HepG2 (cell line): ENCODE measurements around the gene NAGS. TPM values are rescaled to one million over a fixed set of nuclear protein-coding genes. Genes with fewer than 3 reads are reported as not detected.

Experiments
- JARID2 ChIP-seq: sonication (generic); formaldehyde crosslinking; IDR thresholded peaks from 2 replicates; pipeline ENCODE4 v1.8.1; 2023; ENCODE audit warnings: missing genetic modification reagents, inconsistent platforms; ENCODE audit not compliant: insufficient replicate concordance
- JUND ChIP-seq: sonication (generic); formaldehyde crosslinking; IDR thresholded peaks from 2 replicates; pipeline ENCODE4 v1.8.0; 2022; ENCODE audit warnings: mild to moderate bottlenecking, missing genetic modification reagents
- NFKB2 ChIP-seq: sonication (generic); formaldehyde crosslinking; IDR thresholded peaks from 2 replicates; pipeline ENCODE4 v1.4.0; 2020; ENCODE audit warnings: missing genetic modification reagents, borderline replicate concordance
- POLR2A ChIP-seq, 2 experiments: IDR thresholded peaks; 2 replicates each; pipeline ENCODE4 v1.6.1; 2011; ENCODE audit warnings: low read depth in 2 of 2, low read length in 2 of 2, mild to moderate bottlenecking in 1 of 2, moderate library complexity in 1 of 2; ENCODE audit not compliant: insufficient read depth in 1 of 2
- SMAD1 ChIP-seq: sonication (generic); formaldehyde crosslinking; IDR thresholded peaks from 2 replicates; pipeline ENCODE4 v1.4.0; 2020; ENCODE audit warnings: missing genetic modification reagents, low read depth, mild to moderate bottlenecking, borderline replicate concordance
- SRSF1 ChIP-seq: fragments of 200-400 bp; formaldehyde crosslinking; optimal IDR thresholded peaks from 2 replicates; pipeline ENCODE3; 2017; ENCODE audit warnings: mild to moderate bottlenecking, low read depth, low read length, moderate library complexity
- SRSF4 ChIP-seq: fragments of 200-400 bp; formaldehyde crosslinking; IDR thresholded peaks from one replicate; pipeline ENCODE4 v1.6.1; 2018; ENCODE audit warnings: mild to moderate bottlenecking, low read depth, low read length, moderate library complexity; ENCODE audit not compliant: poor library complexity, severe bottlenecking
- ZBTB26 ChIP-seq: IDR thresholded peaks from 2 replicates; pipeline ENCODE4 v1.6.1; 2016; ENCODE audit warnings: missing compliant biosample characterization, missing genetic modification reagents, borderline replicate concordance
- ZNF232 ChIP-seq: sonication (generic); formaldehyde crosslinking; IDR thresholded peaks from 2 replicates; pipeline ENCODE4 v1.4.0; 2020; ENCODE audit warnings: missing genetic modification reagents, borderline replicate concordance
- ZNF318 ChIP-seq: sonication (generic); formaldehyde crosslinking; IDR thresholded peaks from 2 replicates; pipeline ENCODE4 v1.4.0; 2020; ENCODE audit warnings: mild to moderate bottlenecking, missing genetic modification reagents
- ZNF546 ChIP-seq: sonication (generic); formaldehyde crosslinking; conservative IDR thresholded peaks from 2 replicates; pipeline ENCODE4 v1.8.1; 2023; ENCODE audit warnings: mild to moderate bottlenecking, missing genetic modification reagents
- polyA plus RNA-seq, 8 experiments: library from polyadenylated mRNA; depleted of rRNA in 3 of 8; stranded (reverse) in 7 of 8; unstranded in 1 of 8; fragments of >200 nt; fragmentation: Illumina TruSeq in 4 of 8; extraction: Trizol in 4 of 8; gene quantifications; 2 replicates each; pipeline versions ENCODE4 v1.2.1 to v1.2.3, GENCODE V29; 2011 to 2016; ENCODE audit warnings: low read depth in 4 of 8, missing spikeins in 1 of 8, mixed read lengths in 1 of 8; ENCODE audit not compliant: insufficient read depth in 1 of 8
- total RNA-seq, 5 experiments: library from RNA; depleted of rRNA; stranded (reverse); fragments of >200 nt; fragmentation: Illumina TruSeq; extraction: Trizol; gene quantifications; 2 replicates each; pipeline ENCODE4 v1.2.3, GENCODE V29; 2016; ENCODE audit warnings: low read depth in 1 of 5
- TF ChIP-seq, protein P1 (sequence below): sonication (generic); formaldehyde crosslinking; conservative IDR thresholded peaks from 2 replicates; pipeline ENCODE4 v1.4.0; 2020; ENCODE audit warnings: missing genetic modification reagents
- TF ChIP-seq, protein P2 (sequence below): IDR thresholded peaks from 2 replicates; pipeline ENCODE4 v1.6.1; 2016
- TF ChIP-seq, protein P3 (sequence below): IDR thresholded peaks from 2 replicates; pipeline ENCODE4 v1.6.1; 2012; ENCODE audit warnings: low read depth, low read length, improper control_type of control experiment

The NAGS gene
- total and polyA plus RNA-seq, 2 of the 13 experiments (the other 11 are each of a cell fraction or from before 2014, with no cell fraction given) = 4.3 to 5.1 TPM

- TF ChIP-seq ZNF318 (CRISPR knock-in tag) (no peak), ZNF546 (CRISPR knock-in tag) (no peak), JARID2 (CRISPR knock-in tag) (no peak), SMAD1 (no peak), ZBTB26 (CRISPR knock-in tag) (0 out of 2 replicates have a peak, but pooled peaks have one; percentile 1), JUND (no peak), ZNF232 (CRISPR knock-in tag) (no peak), POLR2A (IDR thresholded peaks at IDR 0.05; ENCODE audit: insufficient read depth in 1 of 2, low read depth in 2 of 2, low read length in 2 of 2) (peak in 1 of 2 experiments; percentile 53; a peak in 1 of 4 replicates), SRSF1 (peak; percentile 49), NFKB2 (CRISPR knock-in tag) (no peak), SRSF4 (no peak)
- TF ChIP-seq, protein P1, sequence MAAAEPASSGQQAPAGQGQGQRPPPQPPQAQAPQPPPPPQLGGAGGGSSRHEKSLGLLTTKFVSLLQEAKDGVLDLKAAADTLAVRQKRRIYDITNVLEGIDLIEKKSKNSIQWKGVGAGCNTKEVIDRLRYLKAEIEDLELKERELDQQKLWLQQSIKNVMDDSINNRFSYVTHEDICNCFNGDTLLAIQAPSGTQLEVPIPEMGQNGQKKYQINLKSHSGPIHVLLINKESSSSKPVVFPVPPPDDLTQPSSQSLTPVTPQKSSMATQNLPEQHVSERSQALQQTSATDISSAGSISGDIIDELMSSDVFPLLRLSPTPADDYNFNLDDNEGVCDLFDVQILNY = no peak
- TF ChIP-seq, protein P2, sequence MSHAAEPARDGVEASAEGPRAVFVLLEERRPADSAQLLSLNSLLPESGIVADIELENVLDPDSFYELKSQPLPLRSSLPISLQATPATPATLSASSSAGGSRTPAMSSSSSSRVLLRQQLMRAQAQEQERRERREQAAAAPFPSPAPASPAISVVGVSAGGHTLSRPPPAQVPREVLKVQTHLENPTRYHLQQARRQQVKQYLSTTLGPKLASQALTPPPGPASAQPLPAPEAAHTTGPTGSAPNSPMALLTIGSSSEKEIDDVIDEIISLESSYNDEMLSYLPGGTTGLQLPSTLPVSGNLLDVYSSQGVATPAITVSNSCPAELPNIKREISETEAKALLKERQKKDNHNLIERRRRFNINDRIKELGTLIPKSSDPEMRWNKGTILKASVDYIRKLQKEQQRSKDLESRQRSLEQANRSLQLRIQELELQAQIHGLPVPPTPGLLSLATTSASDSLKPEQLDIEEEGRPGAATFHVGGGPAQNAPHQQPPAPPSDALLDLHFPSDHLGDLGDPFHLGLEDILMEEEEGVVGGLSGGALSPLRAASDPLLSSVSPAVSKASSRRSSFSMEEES = peak; percentile 55
- TF ChIP-seq, protein P3, sequence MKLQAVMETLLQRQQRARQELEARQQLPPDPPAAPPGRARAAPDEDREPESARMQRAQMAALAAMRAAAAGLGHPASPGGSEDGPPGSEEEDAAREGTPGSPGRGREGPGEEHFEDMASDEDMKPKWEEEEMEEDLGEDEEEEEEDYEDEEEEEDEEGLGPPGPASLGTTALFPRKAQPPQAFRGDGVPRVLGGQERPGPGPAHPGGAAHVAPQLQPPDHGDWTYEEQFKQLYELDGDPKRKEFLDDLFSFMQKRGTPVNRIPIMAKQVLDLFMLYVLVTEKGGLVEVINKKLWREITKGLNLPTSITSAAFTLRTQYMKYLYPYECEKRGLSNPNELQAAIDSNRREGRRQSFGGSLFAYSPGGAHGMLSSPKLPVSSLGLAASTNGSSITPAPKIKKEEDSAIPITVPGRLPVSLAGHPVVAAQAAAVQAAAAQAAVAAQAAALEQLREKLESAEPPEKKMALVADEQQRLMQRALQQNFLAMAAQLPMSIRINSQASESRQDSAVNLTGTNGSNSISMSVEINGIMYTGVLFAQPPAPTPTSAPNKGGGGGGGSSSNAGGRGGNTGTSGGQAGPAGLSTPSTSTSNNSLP = no peak
Observed at GRCh38 chr17:44004077-44004760, at the start of gene NAGS (continued).
